ENCODE measurements around the gene TRAPPC4. TPM values are rescaled to one million over a fixed set of nuclear protein-coding genes. Genes with fewer than 3 reads are reported as not detected.

The TRAPPC4 gene
- total RNA-seq, 2 experiments from 2014 or later: 101 to 106 TPM

DNA sequence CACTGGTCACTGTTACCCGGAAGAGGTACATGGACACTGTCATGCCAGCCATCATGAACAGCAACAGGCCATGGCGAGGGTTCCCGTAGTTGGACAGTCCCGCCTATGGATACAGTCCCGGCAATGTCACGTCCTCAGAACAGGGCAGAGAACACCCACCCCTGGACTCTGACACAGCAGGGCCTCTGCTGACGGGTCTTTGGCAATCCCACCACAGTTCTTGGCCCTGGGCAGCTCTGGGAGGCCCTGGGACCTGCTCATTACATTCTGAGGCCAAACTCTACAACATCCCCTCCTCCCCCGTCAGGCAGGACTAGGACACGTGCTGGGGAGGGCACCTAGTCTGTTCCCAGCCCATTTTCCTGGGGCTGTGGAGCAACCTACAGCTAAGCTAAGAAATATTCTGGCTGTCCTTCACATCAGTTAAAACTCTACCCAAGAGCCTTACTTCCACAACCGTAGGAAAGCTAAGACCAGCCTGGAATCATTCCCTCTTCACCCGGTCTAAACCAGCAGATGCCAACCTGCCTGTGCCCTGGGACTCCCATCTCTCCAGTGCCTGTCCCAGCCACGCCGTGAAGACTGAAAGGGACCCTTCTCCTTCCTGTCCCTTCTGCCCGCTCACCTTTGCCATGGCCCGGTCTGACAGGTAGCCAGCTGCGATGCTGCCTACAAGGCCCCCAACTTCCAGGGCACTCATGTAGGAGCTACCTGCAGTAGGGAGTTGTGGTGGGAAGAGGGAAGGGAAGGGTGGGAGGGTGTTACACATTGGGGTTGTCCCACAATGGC lies 7.6 kb downstream of the TRAPPC4 start:
- Histone ChIP-seq H3K9me3 (ENCODE audit: control insufficient read depth in 1 of 2, insufficient read depth in 1 of 2, low read length in 2 of 2) (no peaks in the 10 kb centered on the region), H3K36me3 (ENCODE audit: insufficient read depth, low read length) (peaks cover 62% of the 10 kb centered on the region), H3K27me3 (ENCODE audit: control insufficient read depth in 1 of 2, insufficient read depth in 2 of 2, low read length in 2 of 2) (no peaks in the 10 kb centered on the region), H3K27ac (ENCODE audit: low read depth in 1 of 2, low read length in 2 of 2) (no peak overlapping the region), H3K4me3 (ENCODE audit: low read length) (no peak overlapping the region), H3K4me1 (ENCODE audit: insufficient read depth, low read length) (peaks cover 46% of the 10 kb centered on the region)
- no peak overlapping the region for H3K27ac Mint-ChIP-seq
- H3K27me3 Mint-ChIP-seq: no peaks in the 10 kb centered on the region
- ChIA-PET POLR2A (interaction anchor here (5.8 kb wide), 1 partner anchor 6 kb away, joined by 94 read pairs; the partner anchor contains the start of genes RPS25 and TRAPPC4), CTCF (no interaction called here)
- intact Hi-C loops (cut with DNase I, micrococcal nuclease): no loop called here
- TF ChIP-seq, protein P1, sequence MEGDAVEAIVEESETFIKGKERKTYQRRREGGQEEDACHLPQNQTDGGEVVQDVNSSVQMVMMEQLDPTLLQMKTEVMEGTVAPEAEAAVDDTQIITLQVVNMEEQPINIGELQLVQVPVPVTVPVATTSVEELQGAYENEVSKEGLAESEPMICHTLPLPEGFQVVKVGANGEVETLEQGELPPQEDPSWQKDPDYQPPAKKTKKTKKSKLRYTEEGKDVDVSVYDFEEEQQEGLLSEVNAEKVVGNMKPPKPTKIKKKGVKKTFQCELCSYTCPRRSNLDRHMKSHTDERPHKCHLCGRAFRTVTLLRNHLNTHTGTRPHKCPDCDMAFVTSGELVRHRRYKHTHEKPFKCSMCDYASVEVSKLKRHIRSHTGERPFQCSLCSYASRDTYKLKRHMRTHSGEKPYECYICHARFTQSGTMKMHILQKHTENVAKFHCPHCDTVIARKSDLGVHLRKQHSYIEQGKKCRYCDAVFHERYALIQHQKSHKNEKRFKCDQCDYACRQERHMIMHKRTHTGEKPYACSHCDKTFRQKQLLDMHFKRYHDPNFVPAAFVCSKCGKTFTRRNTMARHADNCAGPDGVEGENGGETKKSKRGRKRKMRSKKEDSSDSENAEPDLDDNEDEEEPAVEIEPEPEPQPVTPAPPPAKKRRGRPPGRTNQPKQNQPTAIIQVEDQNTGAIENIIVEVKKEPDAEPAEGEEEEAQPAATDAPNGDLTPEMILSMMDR (IDR thresholded peaks at IDR 0.05): no peak
- ATAC-seq (ENCODE audit: poor library complexity): no peak
- H3K4me3 Mint-ChIP-seq: no peak overlapping the region
- H3K36me3 Mint-ChIP-seq (ENCODE audit: low read depth): peaks cover 49% of the 10 kb centered on the region
- no peaks in the 10 kb centered on the region for H3K9me3 Mint-ChIP-seq
- DNase-seq: no peak
- H3K4me1 Mint-ChIP-seq (ENCODE audit: low read depth): peaks cover 47% of the 10 kb centered on the region

DNA sequence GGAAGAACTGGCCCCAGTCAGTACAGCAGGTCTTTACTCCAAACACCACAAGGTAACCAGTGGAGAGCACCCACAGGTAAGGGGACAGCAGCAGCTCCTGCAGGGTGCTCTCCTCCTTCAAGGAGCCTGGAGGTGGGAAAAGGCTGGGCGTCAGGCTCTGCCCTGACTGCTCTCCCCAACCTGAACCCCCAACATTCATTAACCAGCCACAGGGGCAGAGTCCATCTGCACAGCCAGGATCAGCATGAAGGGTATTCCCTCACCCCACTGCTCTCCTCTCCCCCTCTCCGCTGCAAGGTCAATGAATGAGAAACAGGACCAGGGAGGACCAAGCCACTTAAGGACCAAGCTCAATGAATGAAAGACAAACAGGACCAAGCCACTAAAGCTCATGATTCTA lies 8.4 kb downstream of the TRAPPC4 start:
- POLR2A ChIA-PET: interaction anchor here (1.0 to 5.8 kb wide), 2 partner anchors 7 to 41 kb away, joined by 4 to 94 read pairs; partner anchors contain the start of genes RPS25, TRAPPC4 and VPS11
- no peak for ATAC-seq (ENCODE audit: poor library complexity)
- Histone ChIP-seq H3K27ac (ENCODE audit: low read depth in 1 of 2, low read length in 2 of 2) (no peak overlapping the region), H3K9me3 (ENCODE audit: control insufficient read depth in 1 of 2, insufficient read depth in 1 of 2, low read length in 2 of 2) (no peaks in the 10 kb centered on the region), H3K27me3 (ENCODE audit: control insufficient read depth in 1 of 2, insufficient read depth in 2 of 2, low read length in 2 of 2) (no peaks in the 10 kb centered on the region), H3K4me1 (ENCODE audit: insufficient read depth, low read length) (peaks cover 38% of the 10 kb centered on the region), H3K36me3 (ENCODE audit: insufficient read depth, low read length) (peaks cover 54% of the 10 kb centered on the region), H3K4me3 (ENCODE audit: low read length) (no peak overlapping the region)
- TF ChIP-seq, protein P1 (IDR thresholded peaks at IDR 0.05): no peak
- CTCF ChIA-PET: no interaction called here
- H3K27me3 Mint-ChIP-seq: no peaks in the 10 kb centered on the region
- peaks cover 44% of the 10 kb centered on the region for H3K4me1 Mint-ChIP-seq (ENCODE audit: low read depth)
- no peak for DNase-seq
- intact Hi-C loops (cut with DNase I, micrococcal nuclease): no loop called here
- H3K9me3 Mint-ChIP-seq: no peaks in the 10 kb centered on the region
- H3K4me3 Mint-ChIP-seq: peak overlapping the region; percentile 54
- H3K27ac Mint-ChIP-seq: no peak overlapping the region
- peaks cover 41% of the 10 kb centered on the region for H3K36me3 Mint-ChIP-seq (ENCODE audit: low read depth)

GRCh38 chr11:119027561-119028345 lies 9.2 kb downstream of the TRAPPC4 start:
- TF ChIP-seq, protein P1 (IDR thresholded peaks at IDR 0.05): no peak
- DNase-seq (no peak), ATAC-seq (ENCODE audit: poor library complexity) (no peak)
- no peaks in the 10 kb centered on the region for H3K9me3 Mint-ChIP-seq
- no peaks in the 10 kb centered on the region for H3K27me3 Mint-ChIP-seq
- no peak overlapping the region for H3K27ac ChIP-seq (ENCODE audit: low read depth in 1 of 2, low read length in 2 of 2)
- CTCF ChIA-PET: interaction anchor here (1.2 kb wide), 1 partner anchor 9 kb away, joined by 3 read pairs; the partner anchor contains the start of gene TRAPPC4
- intact Hi-C loops (cut with DNase I, micrococcal nuclease): no loop called here
- H3K36me3 ChIP-seq (ENCODE audit: insufficient read depth, low read length): peaks cover 46% of the 10 kb centered on the region
- peaks cover 32% of the 10 kb centered on the region for H3K4me1 ChIP-seq (ENCODE audit: insufficient read depth, low read length)
- peaks cover 45% of the 10 kb centered on the region for H3K4me1 Mint-ChIP-seq (ENCODE audit: low read depth)
- H3K27me3 ChIP-seq (ENCODE audit: control insufficient read depth in 1 of 2, insufficient read depth in 2 of 2, low read length in 2 of 2): no peaks in the 10 kb centered on the region
- POLR2A ChIA-PET: interaction anchor here (1.0 to 5.8 kb wide), 2 partner anchors 8 to 40 kb away, joined by 4 to 94 read pairs; partner anchors contain the start of genes RPS25, TRAPPC4 and VPS11
- no peaks in the 10 kb centered on the region for H3K9me3 ChIP-seq (ENCODE audit: control insufficient read depth in 1 of 2, insufficient read depth in 1 of 2, low read length in 2 of 2)
- no peak overlapping the region for H3K4me3 ChIP-seq (ENCODE audit: low read length)
- peak overlapping the region; percentile 75 for H3K4me3 Mint-ChIP-seq
- H3K27ac Mint-ChIP-seq: peak overlapping the region; percentile 20
- peaks cover 34% of the 10 kb centered on the region for H3K36me3 Mint-ChIP-seq (ENCODE audit: low read depth)
